HEK293 (cell line): Measurements from ENCODE around the gene ZNF219.
A peak's percentile ranks its signal among the peaks of the same experiment; 100 is the strongest.

ENCODE experiments used
- CTCF ChIA-PET: fragments of 350-600 bp; formaldehyde crosslinking; extraction: SDS; loops from one replicate; lab custom pipeline; 2021; ENCODE audit warnings: antibody characterized with exemption; lab: Yijun Ruan, JAX
- POLR2A ChIA-PET: fragments of 300-600 bp; formaldehyde crosslinking; extraction: SDS; loops from one replicate; lab custom pipeline; 2020; ENCODE audit warnings: antibody characterized with exemption, inconsistent platforms; lab: Yijun Ruan, JAX
- H3K27ac ChIP-seq: fragments of 200-500 bp; sonication (Bioruptor generic); 2 replicates; pipeline ENCODE4 v1.5.1; 2014; ENCODE audit warnings: low read depth, low read length, control low read depth, inconsistent platforms; ENCODE audit errors: extremely low read depth
- H3K36me3 ChIP-seq, 2 experiments: fragments of 200-500 bp in 1 of 2; sonication (Bioruptor generic) in 1 of 2; 1 replicate in 1 of 2; 2 replicates in 1 of 2; pipeline ENCODE4 v1.5.1; 2014 to 2017; ENCODE audit warnings: inconsistent platforms in 2 of 2, low read length in 2 of 2; ENCODE audit not compliant: control insufficient read depth in 2 of 2, insufficient read depth in 1 of 2
- H3K4me1 ChIP-seq: fragments of 200-500 bp; sonication (Bioruptor generic); 2 replicates; pipeline ENCODE4 v1.5.1; 2014; ENCODE audit warnings: mild to moderate bottlenecking, low read length, inconsistent platforms; ENCODE audit not compliant: control insufficient read depth, insufficient read depth
- H3K4me3 ChIP-seq: 2 replicates; pipeline ENCODE4 v1.5.1; 2011; ENCODE audit warnings: low read depth, mild to moderate bottlenecking, control low read depth, low read length, moderate library complexity
- H3K9me3 ChIP-seq: fragments of 200-500 bp; sonication (Bioruptor generic); 2 replicates; pipeline ENCODE4 v1.5.1; 2014; ENCODE audit warnings: low read depth, low read length, inconsistent platforms; ENCODE audit not compliant: control insufficient read depth, insufficient read depth
- BCL11A ChIP-seq: fragments of 450-650 bp; formaldehyde crosslinking; IDR thresholded peaks from 2 replicates; pipeline ENCODE4 v1.5.1; 2016; ENCODE audit warnings: low read depth, missing biosample characterization, missing genetic modification characterization
- GLIS1 ChIP-seq: fragments of 450-650 bp; formaldehyde crosslinking; IDR thresholded peaks from 2 replicates; pipeline ENCODE4 v1.5.1; 2016; ENCODE audit warnings: missing biosample characterization, missing genetic modification characterization
- KLF17 ChIP-seq: fragments of 450-650 bp; formaldehyde crosslinking; IDR thresholded peaks from 2 replicates; pipeline ENCODE4 v1.5.1; 2016; ENCODE audit warnings: missing biosample characterization, missing genetic modification characterization
- MZF1 ChIP-seq: fragments of 450-650 bp; formaldehyde crosslinking; IDR thresholded peaks from 2 replicates; pipeline ENCODE4 v1.5.1; 2017; ENCODE audit warnings: missing biosample characterization, missing genetic modification characterization, borderline replicate concordance
- OVOL3 ChIP-seq: fragments of 450-650 bp; formaldehyde crosslinking; IDR thresholded peaks from 2 replicates; pipeline ENCODE4 v1.5.1; 2016; ENCODE audit warnings: missing biosample characterization, missing genetic modification characterization
- SP2 ChIP-seq: fragments of 450-650 bp; formaldehyde crosslinking; IDR thresholded peaks from 2 replicates; pipeline ENCODE4 v1.5.1; 2016; ENCODE audit warnings: missing biosample characterization, missing genetic modification characterization
- TSHZ1 ChIP-seq: fragments of 450-650 bp; formaldehyde crosslinking; IDR thresholded peaks from 2 replicates; pipeline ENCODE4 v1.5.1; 2016; ENCODE audit warnings: missing biosample characterization, missing genetic modification characterization, borderline replicate concordance
- ZFP41 ChIP-seq: fragments of 450-650 bp; formaldehyde crosslinking; IDR thresholded peaks from 2 replicates; pipeline ENCODE4 v1.5.1; 2016; ENCODE audit warnings: missing biosample characterization, missing genetic modification characterization, borderline replicate concordance
- ZNF202 ChIP-seq: fragments of 450-650 bp; formaldehyde crosslinking; IDR thresholded peaks from 2 replicates; pipeline ENCODE4 v1.5.1; 2016; ENCODE audit warnings: missing biosample characterization, missing genetic modification characterization, borderline replicate concordance
- ZNF335 ChIP-seq: fragments of 450-650 bp; formaldehyde crosslinking; conservative IDR thresholded peaks from 2 replicates; pipeline ENCODE4 v1.5.1; 2016; ENCODE audit warnings: missing biosample characterization, missing genetic modification characterization
- ZNF510 ChIP-seq: fragments of 450-650 bp; formaldehyde crosslinking; IDR thresholded peaks from 2 replicates; pipeline ENCODE4 v1.5.1; 2018; ENCODE audit warnings: mild to moderate bottlenecking, missing genetic modification characterization, missing biosample characterization; ENCODE audit not compliant: insufficient replicate concordance
- ZNF560 ChIP-seq: fragments of 450-650 bp; formaldehyde crosslinking; IDR thresholded peaks from 2 replicates; pipeline ENCODE4 v1.5.1; 2017; ENCODE audit warnings: missing biosample characterization, missing genetic modification characterization, borderline replicate concordance
- ZNF610 ChIP-seq: fragments of 450-650 bp; formaldehyde crosslinking; IDR thresholded peaks from 2 replicates; pipeline ENCODE4 v1.5.1; 2016; ENCODE audit warnings: missing biosample characterization, missing genetic modification characterization, borderline replicate concordance
- ZNF654 ChIP-seq: fragments of 450-650 bp; formaldehyde crosslinking; IDR thresholded peaks from 2 replicates; pipeline ENCODE4 v1.5.1; 2016; ENCODE audit warnings: low read depth, missing biosample characterization, missing genetic modification characterization
- ZNF701 ChIP-seq: fragments of 450-650 bp; formaldehyde crosslinking; IDR thresholded peaks from 2 replicates; pipeline ENCODE4 v1.5.1; 2016; ENCODE audit warnings: missing biosample characterization, missing genetic modification characterization

ZNF219 gene

GRCh38 chr14:21084396-21084795 lies 14.1 kb downstream of the ZNF219 start:
- ChIA-PET POLR2A (interaction anchor here (1.5 to 9.9 kb wide), 2 partner anchors 8 to 13 kb away, joined by 5 to 71 read pairs; partner anchors contain the start of gene ARHGEF40), CTCF (interaction anchor here (1.0 to 1.2 kb wide), 2 partner anchors 8 to 69 kb away, joined by 4 to 7 read pairs; no protein-coding TSS in a partner anchor)
- no peak overlapping the region for H3K27ac ChIP-seq

GRCh38 chr14:21083565-21084325 lies 14.7 kb downstream of the ZNF219 start:
- Histone ChIP-seq H3K36me3 (peaks cover 3 to 85% of the 10 kb centered on the region in 2 experiments; a peak in 2 of 3 replicates), H3K4me3 (no peak overlapping the region)
- TF ChIP-seq ZNF654 (tag by site-specific recombination): no peak
- no peak for TF ChIP-seq OVOL3
- TF ChIP-seq ZNF335 (tag by site-specific recombination): no peak
- TF ChIP-seq KLF17 (tag by site-specific recombination): no peak
- TF ChIP-seq, all 188 proteins: peak for 0
- POLR2A ChIA-PET: interaction anchor here (1.5 to 9.9 kb wide), 2 partner anchors 9 to 12 kb away, joined by 5 to 71 read pairs; partner anchors contain the start of gene ARHGEF40
- no peak overlapping the region for H3K27ac ChIP-seq
- no peaks in the 10 kb centered on the region for H3K4me1 ChIP-seq
- no peaks in the 10 kb centered on the region for H3K9me3 ChIP-seq
- CTCF ChIA-PET: interaction anchor here (0.7 to 1.2 kb wide), 3 partner anchors 8 to 69 kb away, joined by 4 to 7 read pairs (median 4); no protein-coding TSS in a partner anchor

More at GRCh38 chr14:21084396-21084795, 14.1 kb downstream of the ZNF219 start:
- Histone ChIP-seq H3K36me3 (peaks cover 3 to 83% of the 10 kb centered on the region in 2 experiments; a peak in 2 of 3 replicates), H3K9me3 (no peaks in the 10 kb centered on the region), H3K4me3 (no peak overlapping the region), H3K4me1 (no peaks in the 10 kb centered on the region)
- TF ChIP-seq ZNF202 (tag by site-specific recombination) (no peak), MZF1 (no peak), ZFP41 (tag by site-specific recombination) (no peak), KLF17 (tag by site-specific recombination) (no peak), ZNF654 (tag by site-specific recombination) (no peak), ZNF510 (tag by site-specific recombination) (no peak), ZNF560 (tag by site-specific recombination) (no peak), BCL11A (tag by site-specific recombination) (no peak)

- ChIA-PET POLR2A (interaction anchor here (9.9 kb wide), 1 partner anchor 10 kb away, joined by 71 read pairs; the partner anchor contains the start of gene ARHGEF40), CTCF (interaction anchor here (2.1 kb wide), 1 partner anchor 11 kb away, joined by 15 read pairs; no protein-coding TSS in a partner anchor)
- Histone ChIP-seq H3K4me1 (no peaks in the 10 kb centered on the region), H3K27ac (no peak overlapping the region), H3K36me3 (peaks cover 0 to 91% of the 10 kb centered on the region in 2 experiments; a peak in 2 of 3 replicates), H3K4me3 (no peak overlapping the region), H3K9me3 (no peaks in the 10 kb centered on the region)
- TF ChIP-seq ZNF654 (tag by site-specific recombination) (no peak), GLIS1 (tag by site-specific recombination) (0 out of 2 replicates have a peak, but pooled peaks have one; percentile 22)
Observed at GRCh38 chr14:21081521-21082142, 16.8 kb downstream of the ZNF219 start.

GRCh38 chr14:21078726-21079125 lies 19.7 kb downstream of the ZNF219 start:
- H3K36me3 ChIP-seq: peaks cover 0 to 90% of the 10 kb centered on the region in 2 experiments; a peak in 1 of 3 replicates
- POLR2A ChIA-PET: no interaction called here
- no peak for TF ChIP-seq SP2
- TF ChIP-seq TSHZ1 (tag by site-specific recombination): no peak
- no peak for TF ChIP-seq ZNF701 (tag by site-specific recombination)
- TF ChIP-seq ZNF610 (tag by site-specific recombination): no peak
- no peak for TF ChIP-seq KLF17 (tag by site-specific recombination)

More at GRCh38 chr14:21078726-21079125, 19.7 kb downstream of the ZNF219 start:
- Histone ChIP-seq H3K4me1 (no peaks in the 10 kb centered on the region), H3K27ac (no peak overlapping the region), H3K9me3 (no peaks in the 10 kb centered on the region), H3K4me3 (no peak overlapping the region)
- CTCF ChIA-PET: interaction anchor here (0.6 to 3.0 kb wide), 4 partner anchors 13 to 142 kb away, joined by 4 to 16 read pairs (median 5); no protein-coding TSS in a partner anchor
